Activated CD8-positive, alpha-beta memory T cell treated with anti-CD3 and anti-CD28 coated beads, Interleukin-2, amount 10 ng/mL, durations not matched to agents 7 days and 5 days (primary cell): ENCODE measurements around the gene AIM2. TPM values are rescaled to one million over a fixed set of nuclear protein-coding genes. Genes with fewer than 3 reads are reported as not detected.
"Not testable (repeated sequence)": the region's sequence is repeated elsewhere in the genome, so short reads cannot be mapped to it uniquely, and the experiment has no call there.

ENCODE experiments used
- ATAC-seq: fragments of 150-1000 bp; cut with Tn5 transposase; one replicate; pipeline ENCODE4 v1.10.0; 2021; ENCODE audit warnings: moderate library complexity
- CTCF ChIA-PET: fragments of 350-600 bp; sonication (Branson Sonifier 250); formaldehyde crosslinking; loops from one replicate; lab custom pipeline; 2021; ENCODE audit warnings: antibody characterized with exemption; lab: Charles Lee
- DNase-seq: peaks from one replicate; pipeline ENCODE4 v3.0.0-alpha.2; 2020
- H3K27ac Mint-ChIP-seq: one replicate; pipeline ENCODE4 v1.8.0; 2021; ENCODE audit warnings: mild to moderate bottlenecking, mixed read lengths
- H3K27me3 Mint-ChIP-seq: one replicate; pipeline ENCODE4 v1.8.0; 2021; ENCODE audit warnings: mixed read lengths
- H3K36me3 Mint-ChIP-seq: one replicate; pipeline ENCODE4 v1.8.0; 2021; ENCODE audit warnings: mild to moderate bottlenecking, mixed read lengths
- H3K4me1 Mint-ChIP-seq: one replicate; pipeline ENCODE4 v1.8.0; 2021; ENCODE audit warnings: mixed read lengths
- H3K4me3 Mint-ChIP-seq: one replicate; pipeline ENCODE4 v1.8.0; 2021; ENCODE audit warnings: mild to moderate bottlenecking, moderate library complexity, mixed read lengths
- H3K9me3 Mint-ChIP-seq: one replicate; pipeline ENCODE4 v1.8.0; 2022; ENCODE audit warnings: low read depth, mixed read lengths
- total RNA-seq, 2 experiments: library from RNA; stranded (reverse); gene quantifications; one replicate each; pipeline ENCODE4 v1.2.3, GENCODE V29; 2021

AIM2 gene
- total RNA-seq, 2 experiments from 2014 or later, result 14.1 to 17.3 TPM

- Mint-ChIP-seq H3K27me3 (no peaks in the 10 kb centered on the region), H3K27ac (peak overlapping the region; percentile 37), H3K36me3 (peaks cover 84% of the 10 kb centered on the region), H3K4me1 (peaks cover 76% of the 10 kb centered on the region), H3K9me3 (no peaks in the 10 kb centered on the region), H3K4me3 (no peak overlapping the region)
- ATAC-seq (no peak), DNase-seq (no peak)
- CTCF ChIA-PET, result interaction anchor here (1.7 to 2.4 kb wide), 2 partner anchors 10 to 43 kb away, joined by 4 to 6 read pairs; no protein-coding TSS in a partner anchor
Observed at GRCh38 chr1:159030311-159030710, 46.3 kb downstream of the AIM2 start.

GRCh38 chr1:159026841-159027240, 49.7 kb downstream of the AIM2 start:
- H3K4me1 Mint-ChIP-seq, result peaks cover 79% of the 10 kb centered on the region
- H3K4me3 Mint-ChIP-seq, result peak overlapping the region; percentile 55
- peak overlapping the region; percentile 14 for H3K27ac Mint-ChIP-seq
- CTCF ChIA-PET, H3K27me3 Mint-ChIP-seq, DNase-seq, H3K9me3 Mint-ChIP-seq, ATAC-seq: not testable (repeated sequence)
- peaks cover 82% of the 10 kb centered on the region for H3K36me3 Mint-ChIP-seq

- DNase-seq, result no peak
- Mint-ChIP-seq H3K9me3 (no peaks in the 10 kb centered on the region), H3K4me3 (no peak overlapping the region), H3K36me3 (peaks cover 85% of the 10 kb centered on the region), H3K27me3 (no peaks in the 10 kb centered on the region), H3K4me1 (peaks cover 77% of the 10 kb centered on the region), H3K27ac (no peak overlapping the region)
- no peak for ATAC-seq
- CTCF ChIA-PET, result interaction anchor here (1.2 kb wide), 1 partner anchor 16 kb away, joined by 3 read pairs; no protein-coding TSS in a partner anchor
Observed at GRCh38 chr1:159025043-159025442, 51.5 kb downstream of the AIM2 start.

GRCh38 chr1:159023723-159024122, 52.8 kb downstream of the AIM2 start:
- H3K27ac Mint-ChIP-seq, result no peak overlapping the region
- CTCF ChIA-PET, result interaction anchor here (1.2 kb wide), 1 partner anchor 48 kb away, joined by 3 read pairs; no protein-coding TSS in a partner anchor
- no peaks in the 10 kb centered on the region for H3K27me3 Mint-ChIP-seq
- ATAC-seq, result no peak
- H3K9me3 Mint-ChIP-seq, result no peaks in the 10 kb centered on the region
- peaks cover 79% of the 10 kb centered on the region for H3K4me1 Mint-ChIP-seq
- no peak for DNase-seq
- H3K36me3 Mint-ChIP-seq, result peaks cover 86% of the 10 kb centered on the region
- no peak overlapping the region for H3K4me3 Mint-ChIP-seq

GRCh38 chr1:159015440-159015909, 61.1 kb downstream of the AIM2 start:
- peak; percentile 88 for DNase-seq
- ATAC-seq, result peak; percentile 84
- no peaks in the 10 kb centered on the region for H3K9me3 Mint-ChIP-seq

GRCh38 chr1:159014851-159015250, 61.7 kb downstream of the AIM2 start:
- no peaks in the 10 kb centered on the region for H3K9me3 Mint-ChIP-seq
- CTCF ChIA-PET, result no interaction called here
- H3K27me3 Mint-ChIP-seq, result no peaks in the 10 kb centered on the region
- ATAC-seq (no peak), DNase-seq (no peak)
- peak overlapping the region; percentile 89 for H3K4me3 Mint-ChIP-seq
- peaks cover 89% of the 10 kb centered on the region for H3K36me3 Mint-ChIP-seq
- peaks cover 57% of the 10 kb centered on the region for H3K4me1 Mint-ChIP-seq
- H3K27ac Mint-ChIP-seq, result peak overlapping the region; percentile 96

More at GRCh38 chr1:159015440-159015909, 61.1 kb downstream of the AIM2 start:
- H3K27ac Mint-ChIP-seq, result peak overlapping the region; percentile 92
- H3K4me1 Mint-ChIP-seq, result peaks cover 63% of the 10 kb centered on the region
- H3K4me3 Mint-ChIP-seq, result peak overlapping the region; percentile 89
- CTCF ChIA-PET, result interaction anchor here (0.9 kb wide), 1 partner anchor 57 kb away, joined by 4 read pairs; no protein-coding TSS in a partner anchor
- peaks cover 89% of the 10 kb centered on the region for H3K36me3 Mint-ChIP-seq
- no peaks in the 10 kb centered on the region for H3K27me3 Mint-ChIP-seq

GRCh38 chr1:159014003-159014571, 62.5 kb downstream of the AIM2 start:
- Mint-ChIP-seq H3K36me3 (peaks cover 86% of the 10 kb centered on the region), H3K4me3 (peak overlapping the region; percentile 89), H3K4me1 (peaks cover 50% of the 10 kb centered on the region), H3K27me3 (no peaks in the 10 kb centered on the region), H3K27ac (peak overlapping the region; percentile 96), H3K9me3 (no peaks in the 10 kb centered on the region)
- DNase-seq, result no peak
- no peak for ATAC-seq
- CTCF ChIA-PET, result no interaction called here

GRCh38 chr1:159012495-159012894, 64.1 kb downstream of the AIM2 start:
- peak; percentile 89 for DNase-seq
- CTCF ChIA-PET, result interaction anchor here (1.0 to 1.8 kb wide), 2 partner anchors 14 to 59 kb away, joined by 4 to 9 read pairs; no protein-coding TSS in a partner anchor
- Mint-ChIP-seq H3K36me3 (peaks cover 78% of the 10 kb centered on the region), H3K9me3 (no peaks in the 10 kb centered on the region), H3K4me1 (peaks cover 51% of the 10 kb centered on the region), H3K4me3 (peak overlapping the region; percentile 89), H3K27ac (peak overlapping the region; percentile 96), H3K27me3 (no peaks in the 10 kb centered on the region)
- ATAC-seq, result peak; percentile 64

Other genes starting within 250 kb of the AIM2 start
- not detected for gene MNDA, start 245.4 kb downstream of the AIM2 start, total RNA-seq
- gene PYHIN1, start 145.2 kb downstream of the AIM2 start, total RNA-seq, result 10 to 100 TPM; 57.8 to 59.4 TPM
- gene IFI16, start 66.9 kb downstream of the AIM2 start, total RNA-seq, result 100 to 1,000 TPM; 388 to 393 TPM
- gene CADM3, start 94.8 kb upstream of the AIM2 start, total RNA-seq, result not detected
- gene ACKR1, start 128.1 kb upstream of the AIM2 start, total RNA-seq, result not detected
- gene FCER1A, start 225.6 kb upstream of the AIM2 start, total RNA-seq, result not detected